OCI-LY1 (cell line): ENCODE data around the gene LRP1-AS.

Experiments
- EZH2 ChIP-seq: fragments of 200-600 bp; sonication (generic), shearing (Covaris generic); IDR thresholded peaks from 2 replicates; pipeline ENCODE4 v1.8.0; 2017; ENCODE audit warnings: borderline replicate concordance, mixed run types, mild to moderate bottlenecking, antibody characterized with exemption, low read length, moderate library complexity, mixed read lengths
- TF ChIP-seq, protein P1 (sequence below): fragments of 200-600 bp; sonication (generic), shearing (Covaris generic); IDR thresholded peaks from 2 replicates; pipeline ENCODE4 v1.5.1; 2017; ENCODE audit warnings: mild to moderate bottlenecking, antibody characterized with exemption, low read length, moderate library complexity, mixed read lengths

DNA sequence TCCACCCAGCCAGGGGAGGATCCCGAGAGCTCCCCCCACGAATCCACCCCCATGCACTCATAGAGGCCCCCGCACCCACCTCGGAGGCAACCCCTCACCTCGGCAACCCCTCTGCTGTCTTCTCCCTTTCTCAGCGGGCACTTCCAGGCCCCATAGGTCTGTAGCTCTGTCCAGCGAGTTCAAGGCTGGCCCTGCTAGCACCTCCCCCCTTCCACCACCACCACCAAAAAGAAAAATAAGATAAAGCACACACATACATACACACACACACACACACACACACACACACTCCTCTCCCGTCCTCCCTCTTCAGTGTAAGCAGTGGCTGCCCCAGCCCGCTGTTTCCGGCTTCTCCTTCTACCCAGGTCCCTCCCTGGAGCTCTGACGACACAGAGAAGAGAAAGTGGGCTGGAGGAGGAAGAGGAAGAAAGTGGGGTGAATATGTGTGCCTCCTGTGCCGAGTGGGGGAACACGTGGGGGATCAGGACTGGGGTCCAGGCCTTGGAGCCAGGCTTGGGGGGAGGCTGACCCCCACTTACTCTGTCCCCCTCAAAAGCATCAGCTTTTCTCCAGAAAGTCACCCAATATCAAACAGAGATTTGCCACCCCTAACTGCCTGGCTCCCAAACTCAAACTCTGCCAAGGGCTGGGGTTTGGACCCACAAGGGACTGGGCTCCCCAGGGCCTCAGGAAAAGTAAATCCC lies 36.2 kb downstream of the LRP1-AS start, which contains the start of gene STAT6:
- TF ChIP-seq, protein P1, sequence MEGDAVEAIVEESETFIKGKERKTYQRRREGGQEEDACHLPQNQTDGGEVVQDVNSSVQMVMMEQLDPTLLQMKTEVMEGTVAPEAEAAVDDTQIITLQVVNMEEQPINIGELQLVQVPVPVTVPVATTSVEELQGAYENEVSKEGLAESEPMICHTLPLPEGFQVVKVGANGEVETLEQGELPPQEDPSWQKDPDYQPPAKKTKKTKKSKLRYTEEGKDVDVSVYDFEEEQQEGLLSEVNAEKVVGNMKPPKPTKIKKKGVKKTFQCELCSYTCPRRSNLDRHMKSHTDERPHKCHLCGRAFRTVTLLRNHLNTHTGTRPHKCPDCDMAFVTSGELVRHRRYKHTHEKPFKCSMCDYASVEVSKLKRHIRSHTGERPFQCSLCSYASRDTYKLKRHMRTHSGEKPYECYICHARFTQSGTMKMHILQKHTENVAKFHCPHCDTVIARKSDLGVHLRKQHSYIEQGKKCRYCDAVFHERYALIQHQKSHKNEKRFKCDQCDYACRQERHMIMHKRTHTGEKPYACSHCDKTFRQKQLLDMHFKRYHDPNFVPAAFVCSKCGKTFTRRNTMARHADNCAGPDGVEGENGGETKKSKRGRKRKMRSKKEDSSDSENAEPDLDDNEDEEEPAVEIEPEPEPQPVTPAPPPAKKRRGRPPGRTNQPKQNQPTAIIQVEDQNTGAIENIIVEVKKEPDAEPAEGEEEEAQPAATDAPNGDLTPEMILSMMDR = no peak
- no peak for TF ChIP-seq EZH2
